ENCODE data around the gene HOXD4. TPM values are rescaled to one million over a fixed set of nuclear protein-coding genes. Genes with fewer than 3 reads are reported as not detected.

Gene HOXD4
- total and polyA plus RNA-seq, 10 of the 15 experiments (the other 5 are each of a cell fraction or from before 2014, with no cell fraction given), result 0.07 TPM; not detected in 9

- Histone ChIP-seq H2AFZ (ENCODE audit: control insufficient read depth, low read depth, low read length) (no peak within 1 kb of the TSS), H3K27ac (ENCODE audit: control insufficient read depth, insufficient read depth) (no peak within 1 kb of the TSS), H3K4me1 (ENCODE audit: control insufficient read depth, insufficient read depth, low read length) (no peaks in the 10 kb centered on the region), H3K4me3 (no peak within 1 kb of the TSS), H3K27me3 (replicated peaks in 1 of 2; ENCODE audit: control insufficient read depth in 2 of 2, insufficient read depth in 2 of 2, low read length in 1 of 2) (peaks cover 8 to 32% of the 10 kb centered on the region in 2 experiments), H4K20me1 (ENCODE audit: control insufficient read depth, insufficient read depth) (no peaks in the 10 kb centered on the region), H3K9ac (ENCODE audit: control insufficient read depth, insufficient read depth, low read length) (no peak within 1 kb of the TSS), H3K9me3 (replicated peaks; ENCODE audit: control insufficient read depth, insufficient read depth, low read length) (peaks cover 1% of the 10 kb centered on the region; the same call in 2 of the 3 replicates), H3K36me3 (ENCODE audit: control insufficient read depth in 2 of 2, insufficient read depth in 2 of 2, low read length in 1 of 2) (no peaks in the 10 kb centered on the region), H3K4me2 (ENCODE audit: control insufficient read depth, insufficient read depth) (no peak within 1 kb of the TSS), H3K79me2 (ENCODE audit: control insufficient read depth, insufficient read depth, low read length) (no peaks in the 10 kb centered on the region)
- intact Hi-C loops (cut with micrococcal nuclease; ENCODE audit: unreplicated experiment) (loop anchor here (5.0 kb wide), 2 partner anchors 688 to 1033 kb away; no protein-coding TSS in a partner anchor), in situ Hi-C loops (cut with MboI) (loop anchor here (5.0 to 25.0 kb wide), 4 partner anchors 508 to 1208 kb away; no protein-coding TSS in a partner anchor)
- DNase-seq (ENCODE audit: low read depth, low spot score) (no peak), FAIRE-seq (no peak), ATAC-seq (no peak)
- no TSS peak for BruUV-seq (replicated peaks)
- ChIA-PET RAD21 (ENCODE audit: unreplicated experiment) (interaction anchor here (2.6 to 3.7 kb wide), 2 partner anchors 325 to 1020 kb away, joined by 17 to 19 read pairs; no protein-coding TSS in a partner anchor), POLR2A (no interaction called here), CTCF (interaction anchor here (3.1 to 4.3 kb wide), 3 partner anchors 326 to 1020 kb away, joined by 36 to 44 read pairs (median 40); no protein-coding TSS in a partner anchor), SMC1A (ENCODE audit: uncharacterized antibody, unreplicated experiment) (interaction anchor here (0.9 kb wide), 1 partner anchor 523 kb away, joined by 3 read pairs; no protein-coding TSS in a partner anchor)
- TF ChIP-seq NFIC (IDR thresholded peaks at IDR 0.05; ENCODE audit: low read depth, low read length), result no peak
- no peak for TF ChIP-seq RELB (IDR thresholded peaks at IDR 0.05; ENCODE audit: low read depth)
- no peak for TF ChIP-seq CREM (IDR thresholded peaks at IDR 0.05; ENCODE audit: low read depth)
- no peak for TF ChIP-seq SMAD5 (IDR thresholded peaks at IDR 0.05; ENCODE audit: low read depth)
- TF ChIP-seq SREBF1 (IDR thresholded peaks at IDR 0.05; ENCODE audit: low read length), result no peak
- TF ChIP-seq, protein P1, sequence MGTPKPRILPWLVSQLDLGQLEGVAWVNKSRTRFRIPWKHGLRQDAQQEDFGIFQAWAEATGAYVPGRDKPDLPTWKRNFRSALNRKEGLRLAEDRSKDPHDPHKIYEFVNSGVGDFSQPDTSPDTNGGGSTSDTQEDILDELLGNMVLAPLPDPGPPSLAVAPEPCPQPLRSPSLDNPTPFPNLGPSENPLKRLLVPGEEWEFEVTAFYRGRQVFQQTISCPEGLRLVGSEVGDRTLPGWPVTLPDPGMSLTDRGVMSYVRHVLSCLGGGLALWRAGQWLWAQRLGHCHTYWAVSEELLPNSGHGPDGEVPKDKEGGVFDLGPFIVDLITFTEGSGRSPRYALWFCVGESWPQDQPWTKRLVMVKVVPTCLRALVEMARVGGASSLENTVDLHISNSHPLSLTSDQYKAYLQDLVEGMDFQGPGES (IDR thresholded peaks at IDR 0.05), result no peak
- TF ChIP-seq CBFB (IDR thresholded peaks at IDR 0.05; ENCODE audit: low read depth), result no peak
- TF ChIP-seq RELA (IDR thresholded peaks at IDR 0.05; ENCODE audit: borderline replicate concordance, partially characterized antibody), result no peak
- TF ChIP-seq IKZF1 (conservative IDR thresholded peaks at IDR 0.05), result no peak
- TF ChIP-seq, protein P2, sequence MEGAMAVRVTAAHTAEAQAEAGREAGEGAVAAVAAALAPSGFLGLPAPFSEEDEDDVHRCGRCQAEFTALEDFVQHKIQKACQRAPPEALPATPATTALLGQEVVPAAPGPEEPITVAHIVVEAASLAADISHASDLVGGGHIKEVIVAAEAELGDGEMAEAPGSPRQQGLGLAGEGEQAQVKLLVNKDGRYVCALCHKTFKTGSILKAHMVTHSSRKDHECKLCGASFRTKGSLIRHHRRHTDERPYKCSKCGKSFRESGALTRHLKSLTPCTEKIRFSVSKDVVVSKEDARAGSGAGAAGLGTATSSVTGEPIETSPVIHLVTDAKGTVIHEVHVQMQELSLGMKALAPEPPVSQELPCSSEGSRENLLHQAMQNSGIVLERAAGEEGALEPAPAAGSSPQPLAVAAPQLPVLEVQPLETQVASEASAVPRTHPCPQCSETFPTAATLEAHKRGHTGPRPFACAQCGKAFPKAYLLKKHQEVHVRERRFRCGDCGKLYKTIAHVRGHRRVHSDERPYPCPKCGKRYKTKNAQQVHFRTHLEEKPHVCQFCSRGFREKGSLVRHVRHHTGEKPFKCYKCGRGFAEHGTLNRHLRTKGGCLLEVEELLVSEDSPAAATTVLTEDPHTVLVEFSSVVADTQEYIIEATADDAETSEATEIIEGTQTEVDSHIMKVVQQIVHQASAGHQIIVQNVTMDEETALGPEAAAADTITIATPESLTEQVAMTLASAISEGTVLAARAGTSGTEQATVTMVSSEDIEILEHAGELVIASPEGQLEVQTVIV (IDR thresholded peaks at IDR 0.05; ENCODE audit: borderline replicate concordance, partially characterized antibody), result no peak
- no peak for TF ChIP-seq MTA2 (IDR thresholded peaks at IDR 0.05; ENCODE audit: low read depth)
- 61% methylated on average over 51 of the region's 64 CpGs for WGBS (ENCODE audit: insufficient coverage, insufficient replicate concordance, low lambda C conversion rate, missing lambda C conversion rate)
These were observed 22.2 kb upstream of the HOXD4 start, which contains the start of gene HOXD8 for GRCh38 chr2:176128982-176129796. HOXD8 (plus strand) TSS chr2:176129705; CDS start chr2:176130367, 662 bp downstream.
